Measurements from ENCODE around the gene DIP2A. TPM values are rescaled to one million over a fixed set of nuclear protein-coding genes. Genes with fewer than 3 reads are reported as not detected.
A peak's percentile ranks its signal among the peaks of the same experiment; 100 is the strongest.

The DIP2A gene
- total RNA-seq, 1 donor from 2014 or later: 30.5 TPM

DNA sequence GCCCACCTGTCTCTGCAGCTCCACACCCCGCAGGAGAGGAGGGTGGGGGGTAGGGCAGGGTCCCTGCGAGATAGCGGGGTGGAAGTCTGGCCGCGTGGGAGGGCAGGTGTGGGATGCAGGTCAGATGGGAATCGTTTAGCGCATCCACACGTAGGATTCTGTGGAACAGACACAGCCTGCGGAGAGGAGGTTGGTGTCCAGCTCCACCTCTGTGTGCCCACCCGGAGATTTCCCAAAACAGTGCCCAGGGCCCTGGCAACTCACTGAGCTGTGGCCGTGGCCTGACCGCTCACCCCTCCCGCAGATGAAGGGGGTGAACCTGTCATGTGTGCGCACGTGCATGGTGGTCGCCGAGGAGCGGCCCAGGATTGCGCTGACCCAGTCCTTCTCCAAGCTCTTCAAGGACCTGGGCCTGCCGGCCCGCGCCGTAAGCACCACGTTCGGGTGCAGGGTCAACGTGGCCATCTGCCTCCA lies 99.3 kb downstream of the DIP2A start:
- Mint-ChIP-seq H3K4me3 (no peak overlapping the region), H3K36me3 (ENCODE audit: low read depth) (peaks cover 53% of the 10 kb centered on the region), H3K27me3 (no peaks in the 10 kb centered on the region), H3K4me1 (peaks cover 32% of the 10 kb centered on the region), H3K9me3 (no peaks in the 10 kb centered on the region), H3K27ac (no peak overlapping the region)
- intact Hi-C loops (cut with micrococcal nuclease): loop anchor here (2.0 kb wide), 1 partner anchor 75 kb away; no protein-coding TSS in a partner anchor
- DNase-seq: no peak

DNA sequence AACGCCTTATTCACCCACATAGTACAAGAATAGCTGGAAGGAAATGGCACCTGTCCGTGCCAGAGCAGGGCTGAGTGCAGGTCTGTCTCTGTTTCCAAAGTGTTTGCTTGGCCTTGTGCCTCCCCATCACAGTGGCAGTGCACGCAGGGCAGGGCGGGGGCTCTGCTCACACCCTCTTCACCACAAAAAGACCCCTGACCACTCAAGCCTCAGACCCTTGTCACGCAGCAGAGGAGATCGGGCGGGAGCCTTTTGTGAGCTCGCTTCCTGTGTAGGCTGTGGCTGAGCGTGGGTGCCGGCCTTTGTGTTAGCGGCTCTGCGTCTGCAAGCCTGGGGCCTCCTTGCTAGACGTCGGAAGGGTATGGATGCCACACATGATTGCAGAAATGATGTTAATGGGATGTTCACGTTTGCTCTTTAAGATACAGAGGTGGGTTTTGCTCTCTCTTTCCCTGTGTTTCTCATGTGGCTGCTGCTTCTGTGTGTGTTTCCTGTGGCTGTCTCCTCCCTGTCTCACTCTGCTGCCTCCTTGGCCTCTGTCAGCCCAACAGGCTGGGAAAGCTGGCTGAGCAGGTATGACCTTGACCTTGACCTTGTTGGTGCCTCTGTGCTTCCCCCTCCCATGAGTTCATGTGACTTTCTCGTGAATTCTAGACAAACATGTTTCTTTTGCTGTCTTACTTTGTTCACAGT lies 100.7 kb downstream of the DIP2A start:
- H3K27ac Mint-ChIP-seq: peak overlapping the region; percentile 97
- H3K4me3 Mint-ChIP-seq: peak overlapping the region; percentile 82
- peaks cover 29% of the 10 kb centered on the region for H3K4me1 Mint-ChIP-seq
- no peaks in the 10 kb centered on the region for H3K27me3 Mint-ChIP-seq
- intact Hi-C loops (cut with micrococcal nuclease): loop anchor here (2.0 kb wide), 1 partner anchor 73 kb away; no protein-coding TSS in a partner anchor
- peaks cover 47% of the 10 kb centered on the region for H3K36me3 Mint-ChIP-seq (ENCODE audit: low read depth)
- no peaks in the 10 kb centered on the region for H3K9me3 Mint-ChIP-seq
- peak; percentile 87 for DNase-seq

DNA sequence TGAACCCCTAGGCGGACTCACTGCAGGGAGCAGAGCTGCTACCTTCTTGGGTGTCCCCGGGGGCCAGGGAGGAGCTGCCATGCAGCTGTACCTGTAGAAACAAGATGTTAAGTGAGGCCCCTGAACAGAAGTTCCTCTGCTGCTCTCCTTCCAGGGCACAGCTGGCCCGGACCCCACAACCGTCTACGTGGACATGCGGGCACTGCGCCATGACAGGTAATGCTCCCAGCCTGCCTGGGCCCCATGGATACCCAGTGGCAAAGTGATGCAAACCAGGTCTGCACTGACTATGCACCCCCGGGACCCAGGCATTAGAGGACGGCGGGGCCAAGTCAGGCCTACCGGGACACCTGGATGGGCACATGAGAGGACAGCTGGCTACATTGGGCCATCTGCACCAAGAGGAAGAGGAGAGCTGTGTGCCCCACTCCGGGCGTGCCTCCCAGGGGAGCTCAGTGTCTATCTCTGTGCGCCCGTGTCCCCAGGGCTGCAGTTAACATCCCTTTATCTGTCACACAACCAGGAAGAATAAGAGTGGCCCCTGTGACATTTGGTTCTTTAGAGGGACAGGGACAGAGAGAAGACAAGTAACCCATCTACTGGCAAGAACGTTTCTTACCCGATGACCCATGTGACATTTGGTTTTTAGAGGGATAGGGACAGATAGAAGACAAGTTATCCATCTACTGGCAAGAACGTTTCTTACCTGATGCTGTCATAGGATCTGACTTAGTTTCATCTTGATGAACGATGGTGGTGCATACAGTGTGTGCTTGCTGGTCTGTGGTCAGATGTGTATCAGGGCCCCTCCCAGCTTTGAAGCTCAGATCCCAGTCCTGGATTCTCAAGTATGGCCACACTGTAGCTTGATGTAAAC lies 102.1 kb downstream of the DIP2A start:
- Mint-ChIP-seq H3K36me3 (ENCODE audit: low read depth) (peaks cover 51% of the 10 kb centered on the region), H3K9me3 (no peaks in the 10 kb centered on the region), H3K27ac (peak overlapping the region; percentile 97), H3K4me1 (peaks cover 29% of the 10 kb centered on the region), H3K27me3 (no peaks in the 10 kb centered on the region), H3K4me3 (peak overlapping the region; percentile 82)
- intact Hi-C loops (cut with micrococcal nuclease): no loop called here
- DNase-seq: no peak

DNA sequence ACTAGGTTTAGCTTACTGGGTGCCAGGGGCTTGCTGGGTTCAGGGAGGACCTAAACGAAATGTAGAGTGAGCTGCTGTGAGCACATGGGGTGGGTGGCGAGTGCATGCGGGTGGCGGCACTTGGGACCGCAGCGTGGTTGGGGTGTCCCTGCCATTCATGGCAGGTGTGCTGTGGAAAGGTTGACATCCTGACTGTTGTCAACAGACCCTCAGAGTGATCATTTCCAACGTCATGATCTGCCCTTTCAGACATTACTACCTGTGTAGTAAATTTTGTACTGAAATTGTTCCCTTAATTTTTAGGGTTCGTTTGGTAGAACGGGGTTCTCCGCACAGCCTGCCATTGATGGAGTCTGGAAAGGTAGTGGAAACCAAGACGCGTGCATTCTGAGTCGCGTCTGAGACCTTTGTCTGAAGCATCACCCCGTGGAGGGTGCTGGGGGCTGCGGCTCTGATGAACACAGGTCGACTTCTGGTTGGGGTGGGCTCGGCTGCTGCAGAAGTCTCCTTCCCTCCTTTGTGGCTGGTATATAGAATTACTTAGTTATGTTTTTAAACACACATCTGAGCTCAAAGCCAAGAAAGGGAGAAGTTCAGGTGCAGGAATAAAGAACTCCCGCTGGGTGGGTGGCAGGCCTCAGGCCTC lies 102.9 kb downstream of the DIP2A start:
- Mint-ChIP-seq H3K4me3 (peak overlapping the region; percentile 82), H3K4me1 (peaks cover 31% of the 10 kb centered on the region), H3K36me3 (ENCODE audit: low read depth) (peaks cover 55% of the 10 kb centered on the region), H3K27me3 (no peaks in the 10 kb centered on the region), H3K27ac (no peak overlapping the region), H3K9me3 (no peaks in the 10 kb centered on the region)
- no peak for DNase-seq
- intact Hi-C loops (cut with micrococcal nuclease): no loop called here

DNA sequence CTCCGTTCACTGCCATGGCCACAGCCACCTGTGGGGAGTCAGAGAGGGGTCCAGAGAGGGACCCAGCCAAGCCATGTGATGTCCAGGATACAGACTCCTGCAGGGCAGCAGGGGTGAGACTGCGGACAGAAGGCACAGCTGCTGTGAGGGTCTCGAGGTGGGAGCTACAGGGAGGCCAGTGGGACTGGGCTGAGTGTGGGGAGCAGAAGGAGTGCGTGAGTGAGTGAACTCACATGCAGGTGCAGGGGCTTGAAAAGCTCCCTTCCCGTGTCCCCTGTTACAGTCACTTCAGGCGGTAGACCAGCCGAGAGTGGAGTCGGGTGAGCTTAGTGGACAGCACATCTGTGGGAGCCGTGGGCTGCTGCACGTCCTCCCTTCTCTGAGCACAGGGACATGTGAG lies 103.8 kb downstream of the DIP2A start:
- H3K4me1 Mint-ChIP-seq: peaks cover 33% of the 10 kb centered on the region
- no peaks in the 10 kb centered on the region for H3K27me3 Mint-ChIP-seq
- intact Hi-C loops (cut with micrococcal nuclease): no loop called here
- H3K9me3 Mint-ChIP-seq: no peaks in the 10 kb centered on the region
- H3K4me3 Mint-ChIP-seq: no peak overlapping the region
- no peak overlapping the region for H3K27ac Mint-ChIP-seq
- peaks cover 55% of the 10 kb centered on the region for H3K36me3 Mint-ChIP-seq (ENCODE audit: low read depth)
- DNase-seq: no peak

DNA sequence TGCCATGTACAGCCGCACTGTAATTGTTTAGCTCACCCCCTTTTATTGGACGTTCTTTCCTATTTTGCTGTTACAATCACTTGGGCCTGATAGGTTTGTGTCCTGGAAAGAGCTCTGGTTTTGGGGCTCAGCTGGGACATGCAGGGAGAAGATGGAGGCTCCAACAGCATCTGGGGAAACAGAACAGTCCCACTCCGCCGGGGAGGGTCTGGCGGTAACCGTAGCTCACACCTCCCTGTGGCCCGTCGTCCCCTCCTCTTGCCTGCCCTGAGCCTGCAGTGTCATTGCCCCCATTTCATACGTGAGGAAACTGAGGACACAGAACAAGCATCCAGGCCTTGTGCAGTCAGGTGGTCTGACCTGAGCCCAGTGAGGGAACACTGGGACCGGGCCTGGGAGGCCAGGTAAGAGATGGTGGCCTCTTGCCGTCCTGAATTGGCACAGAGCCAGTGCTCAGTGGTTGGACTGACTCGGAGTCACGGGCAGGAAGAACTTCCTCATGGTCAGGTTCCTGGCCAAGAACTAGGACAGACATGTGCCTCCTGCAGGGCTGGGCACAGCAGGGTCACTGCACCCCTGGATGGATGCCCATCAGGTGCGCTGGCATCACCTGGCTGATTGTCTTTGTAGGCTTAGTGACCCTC lies 104.4 kb downstream of the DIP2A start:
- Mint-ChIP-seq H3K4me1 (peaks cover 33% of the 10 kb centered on the region), H3K9me3 (no peaks in the 10 kb centered on the region), H3K4me3 (no peak overlapping the region), H3K27ac (no peak overlapping the region), H3K27me3 (no peaks in the 10 kb centered on the region), H3K36me3 (ENCODE audit: low read depth) (peaks cover 59% of the 10 kb centered on the region)
- intact Hi-C loops (cut with micrococcal nuclease): no loop called here
- no peak for DNase-seq

DNA sequence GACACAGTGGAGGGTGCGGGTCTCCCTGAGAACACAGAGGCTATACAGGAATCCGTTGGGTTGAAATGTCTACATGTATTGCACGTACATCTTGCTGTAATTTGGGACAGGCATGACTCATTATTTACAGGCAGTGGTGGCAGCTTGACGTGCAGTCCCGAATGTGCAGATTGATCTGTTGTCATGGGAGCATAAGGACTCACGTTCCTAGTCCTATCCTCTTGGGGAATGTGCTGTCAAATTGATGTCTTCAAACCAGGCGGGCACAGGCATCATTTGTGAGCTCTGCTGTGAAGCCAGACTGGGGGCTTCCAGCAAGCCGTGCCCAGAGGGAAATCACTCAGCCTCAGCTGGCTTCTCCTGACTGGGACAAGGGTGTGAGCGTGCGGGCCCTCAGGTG lies 105.7 kb downstream of the DIP2A start:
- DNase-seq: no peak
- peaks cover 66% of the 10 kb centered on the region for H3K36me3 Mint-ChIP-seq (ENCODE audit: low read depth)
- intact Hi-C loops (cut with micrococcal nuclease): no loop called here
- H3K4me1 Mint-ChIP-seq: peaks cover 29% of the 10 kb centered on the region
- H3K27ac Mint-ChIP-seq: no peak overlapping the region
- H3K4me3 Mint-ChIP-seq: no peak overlapping the region
- no peaks in the 10 kb centered on the region for H3K27me3 Mint-ChIP-seq
- H3K9me3 Mint-ChIP-seq: no peaks in the 10 kb centered on the region

DNA sequence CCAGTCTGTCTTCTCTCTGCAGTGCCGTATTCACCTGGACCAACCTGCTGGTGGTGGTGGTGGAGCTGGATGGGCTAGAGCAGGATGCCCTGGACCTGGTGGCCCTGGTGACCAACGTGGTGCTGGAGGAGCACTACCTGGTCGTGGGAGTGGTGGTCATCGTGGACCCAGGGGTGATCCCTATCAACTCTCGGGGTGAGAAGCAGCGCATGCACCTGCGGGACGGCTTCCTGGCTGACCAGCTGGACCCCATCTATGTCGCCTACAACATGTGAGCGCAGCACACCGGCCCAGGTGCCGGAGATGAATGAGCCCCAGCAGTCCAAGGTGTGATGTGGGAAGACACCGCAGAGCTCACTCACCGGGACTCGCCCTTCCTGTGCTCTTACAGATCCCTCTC lies 108.7 kb downstream of the DIP2A start:
- peak; percentile 49 for DNase-seq
- no peak overlapping the region for H3K4me3 Mint-ChIP-seq
- H3K4me1 Mint-ChIP-seq: peaks cover 6% of the 10 kb centered on the region
- intact Hi-C loops (cut with micrococcal nuclease): no loop called here
- peaks cover 8% of the 10 kb centered on the region for H3K9me3 Mint-ChIP-seq
- no peak overlapping the region for H3K27ac Mint-ChIP-seq
- peaks cover 63% of the 10 kb centered on the region for H3K36me3 Mint-ChIP-seq (ENCODE audit: low read depth)
- no peaks in the 10 kb centered on the region for H3K27me3 Mint-ChIP-seq

DNA sequence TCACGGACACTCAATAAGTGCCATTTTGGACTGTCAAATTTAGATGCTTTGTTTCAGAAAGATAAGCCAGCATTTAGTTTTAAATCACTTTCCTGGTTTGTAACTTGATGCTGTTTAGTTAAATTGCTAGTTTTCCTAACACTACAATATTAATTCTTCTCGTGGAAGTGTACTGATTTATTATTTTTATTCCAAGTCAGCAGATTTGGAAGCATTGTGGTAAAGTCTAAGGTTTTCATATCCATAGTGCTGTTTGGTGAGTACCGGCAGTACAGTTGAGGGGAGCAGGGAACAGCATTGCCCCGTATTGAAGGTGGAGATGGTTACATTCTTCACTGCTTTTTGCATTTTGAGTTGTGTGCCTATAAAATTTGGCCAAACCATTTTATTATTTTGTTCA lies 109.9 kb downstream of the DIP2A start:
- Mint-ChIP-seq H3K9me3 (peaks cover 12% of the 10 kb centered on the region), H3K4me1 (peaks cover 4% of the 10 kb centered on the region), H3K27me3 (no peaks in the 10 kb centered on the region), H3K36me3 (ENCODE audit: low read depth) (peaks cover 67% of the 10 kb centered on the region), H3K27ac (no peak overlapping the region), H3K4me3 (no peak overlapping the region)
- intact Hi-C loops (cut with micrococcal nuclease): no loop called here
- no peak for DNase-seq

DNA sequence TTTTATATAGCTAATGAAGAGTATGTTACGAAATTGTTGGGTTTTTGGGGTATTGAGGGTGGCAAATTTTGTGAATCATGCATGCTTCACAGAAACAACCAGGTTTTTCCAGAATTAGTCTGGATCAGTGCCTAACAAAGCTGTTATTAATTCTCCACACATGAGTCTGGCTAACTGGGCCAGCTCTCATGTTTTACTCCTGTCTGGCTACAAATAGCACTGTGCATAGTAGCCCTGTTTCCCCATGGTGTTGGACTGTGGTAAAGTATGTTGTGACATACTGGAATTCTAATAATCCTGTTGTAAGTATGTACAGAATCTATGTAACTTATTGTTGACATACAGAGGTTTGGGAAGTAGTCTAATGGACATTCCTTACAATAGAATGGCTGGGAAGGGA lies 110.4 kb downstream of the DIP2A start:
- H3K27ac Mint-ChIP-seq: no peak overlapping the region
- intact Hi-C loops (cut with micrococcal nuclease): no loop called here
- H3K36me3 Mint-ChIP-seq (ENCODE audit: low read depth): peaks cover 72% of the 10 kb centered on the region
- no peaks in the 10 kb centered on the region for H3K27me3 Mint-ChIP-seq
- peaks cover 12% of the 10 kb centered on the region for H3K9me3 Mint-ChIP-seq
- DNase-seq: peak; percentile 26
- H3K4me3 Mint-ChIP-seq: no peak overlapping the region
- H3K4me1 Mint-ChIP-seq: peaks cover 4% of the 10 kb centered on the region

DNA sequence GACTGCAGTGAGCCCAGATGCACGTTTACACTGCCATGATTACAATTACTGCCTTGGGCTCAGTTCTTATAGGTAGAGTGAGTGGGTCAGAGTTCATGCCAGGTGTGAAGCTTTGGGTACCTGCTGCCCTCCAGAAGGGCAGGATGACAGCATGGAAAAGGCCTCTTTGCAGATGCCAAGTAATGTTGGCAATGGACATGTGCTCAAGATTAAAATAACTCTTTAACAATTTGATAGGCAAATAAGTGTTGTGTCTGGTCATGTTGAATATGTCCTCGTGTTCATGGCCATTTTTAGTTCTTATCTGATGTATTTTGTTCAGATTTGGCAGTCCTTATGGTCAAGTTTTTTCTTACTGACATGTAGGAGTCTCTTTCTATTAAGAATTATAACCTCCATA lies 111.4 kb downstream of the DIP2A start:
- H3K36me3 Mint-ChIP-seq (ENCODE audit: low read depth): peaks cover 68% of the 10 kb centered on the region
- intact Hi-C loops (cut with micrococcal nuclease): no loop called here

DNA sequence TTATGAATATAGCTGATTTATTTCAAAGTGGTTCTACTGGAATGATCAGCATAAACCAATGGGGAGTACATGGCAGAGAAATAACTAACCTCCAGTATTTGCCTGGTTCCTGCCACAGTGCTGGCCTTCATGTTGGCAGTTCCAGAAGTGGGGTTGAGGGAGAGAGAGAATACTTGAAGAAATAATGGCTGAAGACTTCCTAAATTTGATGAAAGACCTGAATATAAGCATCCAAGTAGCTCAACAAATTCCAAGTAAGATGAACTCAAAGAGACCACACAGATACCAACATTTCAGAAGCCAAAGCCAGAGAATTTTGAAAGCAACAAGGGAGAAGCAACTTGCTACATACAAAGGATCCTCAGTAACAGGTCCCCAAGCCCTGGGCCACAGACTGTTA lies 111.9 kb downstream of the DIP2A start:
- Mint-ChIP-seq H3K27ac (no peak overlapping the region), H3K4me3 (no peak overlapping the region), H3K9me3 (peaks cover 12% of the 10 kb centered on the region), H3K36me3 (ENCODE audit: low read depth) (peaks cover 64% of the 10 kb centered on the region), H3K4me1 (peaks cover 7% of the 10 kb centered on the region), H3K27me3 (no peaks in the 10 kb centered on the region)
- intact Hi-C loops (cut with micrococcal nuclease): no loop called here
- DNase-seq: peak; percentile 40

More for the DNA sequence above, 111.4 kb downstream of the DIP2A start:
- Mint-ChIP-seq H3K27ac (no peak overlapping the region), H3K9me3 (peaks cover 12% of the 10 kb centered on the region), H3K27me3 (no peaks in the 10 kb centered on the region), H3K4me3 (no peak overlapping the region), H3K4me1 (peaks cover 4% of the 10 kb centered on the region)
- no peak for DNase-seq

DNA sequence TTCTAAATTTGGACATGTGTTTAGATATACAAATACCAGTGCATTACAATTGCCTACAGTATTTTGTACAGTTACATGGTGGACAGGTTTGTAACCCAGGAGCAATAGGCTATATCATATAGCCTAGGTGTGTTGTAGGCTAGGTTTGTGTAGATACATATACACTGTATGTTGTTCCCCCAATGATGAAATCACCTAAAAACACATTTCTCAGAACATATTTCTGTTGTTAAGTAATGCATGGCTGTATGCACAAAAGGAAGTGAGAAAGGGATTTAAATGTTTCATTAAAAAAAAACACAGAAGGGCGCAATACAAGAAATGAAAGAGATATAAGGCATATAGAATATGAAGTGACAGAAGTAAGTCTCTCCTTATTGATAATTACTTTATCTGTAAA lies 114.2 kb downstream of the DIP2A start:
- intact Hi-C loops (cut with micrococcal nuclease): no loop called here
- Mint-ChIP-seq H3K27ac (no peak overlapping the region), H3K36me3 (ENCODE audit: low read depth) (peaks cover 47% of the 10 kb centered on the region), H3K9me3 (peaks cover 12% of the 10 kb centered on the region), H3K27me3 (no peaks in the 10 kb centered on the region), H3K4me3 (no peak overlapping the region), H3K4me1 (peaks cover 2% of the 10 kb centered on the region)
- DNase-seq: no peak

Measured in activated CD4-positive, alpha-beta T cell treated with anti-CD3 and anti-CD28 coated beads, Interleukin-2, amount 10 ng/mL, durations not matched to agents 24 days and 14 days (primary cell).